COLO668 (cell line): ENCODE results near the gene ACTN1.

Experiments used
- DNase-seq: peaks from one replicate; lab custom pipeline; 2025; ENCODE audit not compliant: unreplicated experiment; lab: John Stamatoyannopoulos, UW

The ACTN1 gene

DNA sequence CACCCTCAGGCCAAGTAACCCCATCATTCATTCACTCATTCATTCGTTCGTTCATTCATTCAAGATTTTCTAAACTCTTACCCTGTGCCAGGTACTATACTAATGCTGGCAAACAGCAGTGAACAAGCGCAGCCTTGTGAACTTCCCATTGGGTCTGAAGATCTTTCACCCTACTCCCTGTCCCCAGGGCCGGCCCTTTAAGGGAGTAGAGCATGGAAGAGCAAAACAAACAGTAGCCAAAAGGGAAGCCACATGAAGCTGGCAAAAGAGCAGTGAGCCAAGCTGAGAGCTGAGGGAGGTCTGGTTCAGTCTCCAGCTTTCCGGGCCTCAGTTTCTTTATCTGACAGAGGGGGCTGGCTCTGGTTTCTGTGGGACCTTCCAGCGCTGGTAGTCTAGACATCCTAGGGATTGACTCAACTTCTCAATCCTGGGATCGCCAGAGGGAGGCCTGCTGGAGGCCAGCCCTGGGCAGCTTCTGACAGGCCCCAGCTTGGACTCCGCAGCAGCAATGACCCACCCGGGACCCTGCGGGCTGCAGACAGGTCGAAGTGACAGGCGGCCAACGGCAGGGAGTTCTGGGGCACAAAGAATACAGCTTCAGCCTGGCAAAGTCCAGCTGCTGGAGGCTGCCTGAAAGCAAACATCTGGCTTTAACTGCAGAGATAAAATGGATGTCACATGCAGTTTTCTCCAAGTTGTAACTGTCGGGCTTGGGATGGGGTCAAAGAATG, 27.1 kb downstream of the ACTN1 start:
- DNase-seq, result no peak

DNA sequence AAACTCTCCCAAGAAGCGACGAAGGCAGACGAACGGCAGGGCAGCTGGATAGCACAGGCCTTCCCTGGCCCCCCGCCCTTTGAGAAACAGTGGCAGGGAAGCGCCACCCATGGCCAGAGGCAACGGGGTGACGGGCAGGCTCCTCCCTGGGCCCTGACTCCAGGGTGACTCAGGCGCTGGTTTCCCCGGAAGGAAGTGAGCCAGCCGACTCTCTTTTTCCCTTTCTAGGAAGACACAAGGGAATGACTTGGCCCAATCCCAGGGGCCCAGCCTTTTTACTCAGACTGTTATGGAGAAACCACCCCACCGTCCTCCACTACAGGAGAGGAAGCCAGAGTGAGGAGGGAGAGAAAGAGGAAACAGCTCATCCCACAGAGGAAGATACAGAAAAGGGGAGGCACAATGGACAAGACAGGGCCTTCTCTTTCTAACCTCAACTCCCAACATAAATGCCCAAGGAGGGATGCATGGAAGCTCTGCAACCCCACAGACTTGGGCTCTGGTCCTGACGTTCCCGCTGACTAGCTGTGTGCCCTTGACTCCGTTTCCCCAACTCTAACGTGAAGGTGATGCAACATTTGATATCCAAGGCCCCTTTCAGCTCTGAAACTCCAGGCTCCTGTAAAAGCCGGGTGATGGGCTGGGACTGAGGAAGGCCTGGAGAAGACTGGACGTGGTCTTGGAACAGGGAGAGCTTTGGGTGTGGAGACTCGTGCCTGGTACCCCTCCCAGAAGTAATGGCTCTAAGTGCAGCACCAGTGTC, 27.9 kb downstream of the ACTN1 start:
- DNase-seq, result no peak

DNA sequence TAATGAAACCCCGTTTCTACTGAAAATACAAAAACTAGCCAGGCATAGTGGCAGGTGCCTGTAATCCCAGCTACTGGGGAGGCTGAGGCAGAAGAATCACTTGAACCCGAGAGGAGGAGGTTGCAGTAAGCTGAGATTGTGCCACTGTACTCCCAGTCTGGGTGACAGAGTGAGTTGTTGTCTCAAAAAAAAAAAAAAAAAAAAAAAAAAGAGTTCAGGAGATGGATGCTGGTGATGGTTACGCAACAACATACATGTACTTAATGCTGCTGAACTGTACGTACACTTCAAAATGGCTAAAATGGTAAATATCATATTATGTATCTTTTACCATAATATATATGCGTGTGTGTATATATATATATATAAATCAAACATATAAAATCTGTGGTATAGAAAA, 29.0 kb downstream of the ACTN1 start:
- DNase-seq, result no peak

DNA sequence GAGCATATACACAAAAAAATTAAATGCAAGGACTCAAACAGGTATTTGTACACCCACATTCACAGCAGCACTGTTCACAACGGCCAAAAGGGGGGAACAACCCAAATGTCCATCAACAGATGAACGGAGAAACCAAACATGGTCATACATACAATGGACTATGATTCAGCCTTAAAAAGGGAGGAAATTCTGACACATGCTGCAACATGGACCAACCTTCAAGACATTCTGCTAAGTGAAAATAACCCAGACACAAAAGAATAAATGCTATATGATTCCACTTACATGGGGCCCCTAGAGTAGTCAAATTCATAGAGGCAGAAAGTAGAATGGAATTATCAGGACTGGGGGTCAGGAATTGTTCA, 29.5 kb downstream of the ACTN1 start:
- DNase-seq, result no peak

DNA sequence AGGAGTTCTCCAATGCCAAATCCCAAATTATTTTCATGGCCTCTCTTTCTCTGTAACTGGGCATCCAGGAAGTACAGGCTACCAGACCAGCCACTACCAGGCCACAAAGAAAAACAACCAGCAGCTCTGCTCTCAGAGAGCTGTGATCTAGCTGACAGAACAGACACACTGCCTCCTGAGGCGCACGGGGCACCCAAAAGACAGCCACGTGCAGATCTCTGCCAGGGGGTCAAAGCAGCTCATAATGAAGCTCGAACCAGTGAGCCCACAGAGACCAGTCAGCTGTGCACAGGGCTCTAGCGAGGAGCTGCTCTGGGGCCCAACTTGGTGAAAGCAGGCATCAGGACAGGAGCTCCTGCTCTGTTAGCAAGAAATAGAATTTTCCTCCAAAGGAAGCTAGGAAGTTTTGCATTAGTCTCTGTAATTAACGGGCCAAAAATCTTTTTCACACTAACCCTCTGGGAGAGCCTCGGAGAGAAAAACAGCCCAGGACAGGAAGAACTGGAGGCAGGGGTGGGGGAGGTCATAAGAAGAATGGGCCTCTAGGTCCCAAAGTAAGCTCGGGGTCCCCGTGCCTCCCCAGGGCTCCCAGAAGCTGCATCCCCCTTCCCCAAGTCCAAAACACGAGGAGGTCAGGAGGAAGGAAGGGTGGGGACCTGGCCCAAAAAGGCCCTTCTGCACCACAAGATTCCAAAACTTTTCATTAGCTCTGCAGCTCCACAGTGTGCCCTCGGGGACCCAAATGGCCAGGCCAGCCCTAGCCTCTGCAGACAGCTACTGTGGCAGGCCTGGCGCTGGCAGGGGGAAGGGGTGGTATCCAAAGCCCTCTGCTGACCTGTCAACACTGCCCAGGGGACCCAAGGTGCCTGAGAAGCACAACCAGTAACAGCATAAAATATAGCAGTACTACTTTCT, 30.2 kb downstream of the ACTN1 start:
- DNase-seq, result no peak

DNA sequence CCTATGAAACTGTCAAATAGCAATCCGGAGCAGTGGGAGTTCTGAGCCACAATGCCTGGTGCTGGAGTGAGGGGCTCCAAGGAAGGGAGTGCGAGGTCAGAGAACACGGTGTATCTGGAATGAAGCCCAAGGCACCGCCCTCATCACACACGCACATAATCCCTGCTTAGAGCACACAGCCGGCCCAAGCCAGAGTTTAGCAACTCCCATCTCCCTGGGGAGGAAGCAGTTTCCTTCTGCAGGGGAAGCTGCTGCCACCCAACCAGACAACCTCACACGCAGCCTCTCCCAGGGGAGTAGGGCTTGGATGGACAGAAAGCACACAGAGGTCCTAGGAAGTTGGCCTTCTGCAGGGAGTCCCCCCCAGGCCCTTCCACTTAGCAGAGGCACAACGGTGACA, 31.3 kb downstream of the ACTN1 start:
- DNase-seq, result peak; percentile 65

GRCh38 chr14:68946489-68946822, 32.6 kb downstream of the ACTN1 start:
- DNase-seq, result no peak

DNA sequence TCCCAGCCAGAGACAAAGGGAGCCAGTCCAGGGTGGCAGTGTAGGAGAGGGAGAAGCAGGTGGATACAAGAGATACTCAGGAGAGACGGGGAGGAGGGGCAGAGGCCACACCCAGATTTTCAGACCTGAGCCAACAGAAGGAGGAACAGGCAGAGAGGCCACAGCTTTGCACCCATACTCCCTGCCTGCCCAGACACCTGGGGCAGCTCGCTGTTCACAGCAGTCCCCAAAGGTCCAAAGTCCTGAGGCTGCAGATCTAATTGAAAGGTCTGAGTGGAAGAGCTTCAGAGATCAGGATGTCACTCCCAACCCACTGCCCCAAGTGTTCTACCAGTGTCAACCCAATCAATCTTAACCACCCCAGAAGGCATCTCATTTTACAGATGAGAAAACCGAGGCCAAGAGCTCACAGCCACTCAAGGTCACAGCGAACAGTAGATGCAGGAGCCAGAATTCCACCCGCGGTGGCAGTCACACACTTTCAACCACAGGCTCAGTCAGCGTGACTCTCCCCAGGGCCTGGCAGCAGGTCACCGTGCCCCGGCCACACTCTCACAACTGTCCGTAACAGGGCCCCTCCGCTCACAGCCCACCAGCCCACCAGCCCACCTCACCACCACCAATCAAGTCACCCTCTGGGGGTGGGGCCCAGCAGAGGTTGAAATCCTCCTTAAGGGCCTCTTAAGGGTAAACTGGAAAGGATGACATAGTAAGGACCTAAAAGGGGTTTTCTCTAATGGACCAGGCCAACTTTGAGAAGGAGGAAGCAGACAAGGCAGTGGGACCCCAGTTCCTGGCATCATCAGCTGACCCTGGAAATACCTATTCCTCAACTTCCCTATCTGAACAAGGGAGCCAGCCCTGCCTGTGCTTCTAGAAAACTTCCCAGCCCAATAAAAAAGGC, 33.3 kb downstream of the ACTN1 start:
- peak; percentile 83 for DNase-seq

GRCh38 chr14:68945190-68945584, 33.9 kb downstream of the ACTN1 start:
- no peak for DNase-seq

GRCh38 chr14:68944162-68944561, 34.9 kb downstream of the ACTN1 start:
- DNase-seq, result no peak

DNA sequence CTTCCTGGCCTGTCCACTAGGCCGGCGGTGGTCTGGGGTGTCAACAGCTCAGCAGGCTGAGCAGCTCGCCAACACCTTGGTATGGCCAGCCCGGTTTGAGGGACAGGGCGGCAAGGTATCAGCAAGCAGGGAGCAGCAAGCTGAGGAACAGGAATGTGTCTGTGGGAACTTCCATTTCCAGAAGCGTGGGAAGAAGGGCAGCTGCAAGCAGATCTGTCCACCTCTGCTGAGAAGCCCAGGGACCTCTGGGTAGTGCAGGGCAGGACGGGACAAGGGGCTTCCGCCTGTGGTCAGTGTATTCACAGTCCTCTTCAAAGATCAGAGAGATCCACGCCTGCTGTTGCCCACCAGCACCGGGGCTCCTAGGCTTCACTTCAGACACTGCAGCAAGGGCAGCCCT, 36.0 kb downstream of the ACTN1 start:
- no peak for DNase-seq

- no peak for DNase-seq
These were observed 36.6 kb downstream of the ACTN1 start for GRCh38 chr14:68942296-68943035.

GRCh38 chr14:68941820-68942219, 37.3 kb downstream of the ACTN1 start:
- DNase-seq, result no peak

DNA sequence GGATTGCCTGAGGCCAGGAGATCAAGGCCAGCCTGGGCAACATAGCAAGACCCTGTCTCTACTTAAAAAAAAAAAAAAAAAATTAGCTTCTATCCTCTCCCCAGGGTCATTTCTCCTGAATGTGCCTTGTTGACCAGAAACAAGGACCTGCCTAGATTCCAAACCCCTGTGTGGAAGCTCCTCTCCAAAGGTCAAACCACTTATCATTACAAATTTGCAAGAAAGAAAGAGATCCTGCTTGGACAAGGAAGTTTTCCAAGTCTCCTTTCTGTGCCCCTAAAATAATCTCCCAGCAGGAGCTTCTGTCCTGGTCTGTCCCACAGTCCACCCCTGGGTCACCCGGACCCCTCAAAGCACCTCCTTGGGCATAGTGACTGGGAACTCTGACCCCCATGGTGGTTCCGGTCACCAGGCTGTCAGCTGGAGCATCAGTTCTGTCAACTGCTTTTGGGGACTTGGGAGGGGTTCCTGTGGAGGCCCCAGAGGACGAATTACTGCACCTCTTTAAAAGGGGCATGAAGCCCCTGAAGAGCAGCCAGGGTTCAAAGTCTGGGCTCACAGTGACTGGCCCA, 38.4 kb downstream of the ACTN1 start:
- no peak for DNase-seq

DNA sequence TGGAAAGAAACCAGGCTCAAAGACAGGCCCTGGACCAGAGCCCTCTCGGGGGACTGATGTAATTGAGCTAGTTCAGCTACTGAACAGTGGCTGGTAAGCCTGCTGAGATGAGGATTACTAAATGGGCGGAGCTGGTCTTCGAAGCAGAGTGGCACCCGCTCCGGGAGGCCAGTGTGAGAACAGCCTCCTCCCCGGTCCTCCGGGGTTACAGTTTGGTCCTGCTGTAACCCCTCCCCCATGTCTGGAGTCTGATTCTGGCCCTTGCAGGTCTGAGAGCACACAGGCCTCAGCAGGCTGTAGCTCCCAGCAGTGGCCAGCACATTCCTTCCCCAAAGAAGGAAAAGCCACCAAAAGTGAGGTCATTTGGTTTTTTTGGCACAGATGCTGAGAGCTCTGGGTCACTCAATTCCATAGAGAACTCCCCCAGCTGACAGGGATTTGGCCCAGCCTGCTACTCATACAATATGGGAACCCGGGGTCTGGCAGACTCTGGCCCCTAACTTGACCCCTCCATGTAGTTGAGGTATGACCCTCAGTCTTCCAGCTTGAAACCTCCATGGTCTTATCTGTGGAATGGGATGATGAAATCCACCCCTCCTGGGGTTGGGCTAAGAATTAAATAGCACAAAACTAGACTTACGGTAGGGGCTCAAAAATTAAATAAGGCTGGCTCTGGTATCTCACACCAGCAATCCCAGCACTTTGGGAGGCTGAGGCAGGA, 39.0 kb downstream of the ACTN1 start:
- peak; percentile 69 for DNase-seq

- peak; percentile 67 for DNase-seq
These were observed 39.8 kb downstream of the ACTN1 start for GRCh38 chr14:68939181-68939892.

- DNase-seq, result peak; percentile 77
These were observed 40.6 kb downstream of the ACTN1 start for GRCh38 chr14:68938271-68939150.
